HepG2 (cell line): Measurements from ENCODE around the gene NFAT5. TPM values are rescaled to one million over a fixed set of nuclear protein-coding genes. Genes with fewer than 3 reads are reported as not detected.

Experiments
- ARNT2 ChIP-seq: sonication (generic); formaldehyde crosslinking; IDR thresholded peaks from 2 replicates; pipeline ENCODE4 v1.8.0; 2022; ENCODE audit warnings: mild to moderate bottlenecking, low read depth, missing genetic modification reagents, moderate library complexity
- CENPBD1 ChIP-seq: sonication (generic); formaldehyde crosslinking; IDR thresholded peaks from 2 replicates; pipeline ENCODE4 v1.8.0; 2022; ENCODE audit warnings: missing genetic modification reagents, low read depth, mild to moderate bottlenecking, borderline replicate concordance
- DMAP1 ChIP-seq: IDR thresholded peaks from 2 replicates; pipeline ENCODE4 v1.6.1; 2016
- FOSL1 ChIP-seq: sonication (generic); formaldehyde crosslinking; IDR thresholded peaks from 2 replicates; pipeline ENCODE4 v1.9.0; 2021; ENCODE audit warnings: missing genetic modification reagents, borderline replicate concordance
- IKZF4 ChIP-seq: sonication (generic); formaldehyde crosslinking; IDR thresholded peaks from 2 replicates; pipeline ENCODE4 v1.5.1; 2020; ENCODE audit warnings: borderline replicate concordance, mild to moderate bottlenecking, low read depth, missing genetic modification reagents; ENCODE audit errors: not compliant biosample characterization
- KLF12 ChIP-seq: sonication (generic); formaldehyde crosslinking; IDR thresholded peaks from 2 replicates; pipeline ENCODE4 v1.4.0; 2020; ENCODE audit warnings: missing genetic modification reagents, borderline replicate concordance
- PRDM10 ChIP-seq: sonication (generic); formaldehyde crosslinking; IDR thresholded peaks from 2 replicates; pipeline ENCODE4 v1.4.0; 2020; ENCODE audit warnings: low read depth, missing genetic modification reagents
- RORA ChIP-seq: sonication (generic); formaldehyde crosslinking; IDR thresholded peaks from 2 replicates; pipeline ENCODE4 v1.5.0; 2020; ENCODE audit warnings: mild to moderate bottlenecking, missing genetic modification reagents, moderate library complexity
- STAT6 ChIP-seq: sonication (generic); formaldehyde crosslinking; IDR thresholded peaks from 2 replicates; pipeline ENCODE4 v1.4.0; 2020; ENCODE audit warnings: missing genetic modification reagents, mild to moderate bottlenecking, borderline replicate concordance
- ZBTB33 ChIP-seq: sonication (generic); formaldehyde crosslinking; IDR thresholded peaks from 2 replicates; pipeline ENCODE4 v1.4.0; 2020; ENCODE audit warnings: missing genetic modification reagents
- ZBTB7B ChIP-seq: sonication (generic); formaldehyde crosslinking; IDR thresholded peaks from 2 replicates; pipeline ENCODE4 v1.4.0; 2020; ENCODE audit warnings: missing genetic modification reagents
- ZNF232 ChIP-seq: sonication (generic); formaldehyde crosslinking; IDR thresholded peaks from 2 replicates; pipeline ENCODE4 v1.4.0; 2020; ENCODE audit warnings: missing genetic modification reagents, borderline replicate concordance
- ZNF577 ChIP-seq: sonication (generic); formaldehyde crosslinking; IDR thresholded peaks from 2 replicates; pipeline ENCODE4 v1.4.0; 2020; ENCODE audit warnings: mild to moderate bottlenecking, low read depth, missing genetic modification reagents, borderline replicate concordance
- ZNF674 ChIP-seq: sonication (generic); formaldehyde crosslinking; IDR thresholded peaks from 2 replicates; pipeline ENCODE4 v1.5.0; 2020; ENCODE audit warnings: low read depth, mild to moderate bottlenecking, missing genetic modification reagents
- ZNF768 ChIP-seq: sonication (generic); formaldehyde crosslinking; IDR thresholded peaks from 2 replicates; pipeline ENCODE4 v1.4.0; 2020; ENCODE audit warnings: missing genetic modification reagents
- ZNF775 ChIP-seq: sonication (generic); formaldehyde crosslinking; IDR thresholded peaks from 2 replicates; pipeline ENCODE4 v1.4.0; 2020; ENCODE audit warnings: missing genetic modification reagents, mild to moderate bottlenecking, moderate library complexity, borderline replicate concordance
- ZNF784 ChIP-seq: sonication (generic); formaldehyde crosslinking; IDR thresholded peaks from 2 replicates; pipeline ENCODE4 v1.5.1; 2020; ENCODE audit warnings: missing genetic modification reagents, mild to moderate bottlenecking, borderline replicate concordance
- polyA plus RNA-seq, 8 experiments: library from polyadenylated mRNA; depleted of rRNA in 3 of 8; stranded (reverse) in 7 of 8; unstranded in 1 of 8; fragments of >200 nt; fragmentation: Illumina TruSeq in 4 of 8; extraction: Trizol in 4 of 8; gene quantifications; 2 replicates each; pipeline versions ENCODE4 v1.2.1 to v1.2.3, GENCODE V29; 2011 to 2016; ENCODE audit warnings: low read depth in 4 of 8, missing spikeins in 1 of 8, mixed read lengths in 1 of 8; ENCODE audit not compliant: insufficient read depth in 1 of 8
- total RNA-seq, 5 experiments: library from RNA; depleted of rRNA; stranded (reverse); fragments of >200 nt; fragmentation: Illumina TruSeq; extraction: Trizol; gene quantifications; 2 replicates each; pipeline ENCODE4 v1.2.3, GENCODE V29; 2016; ENCODE audit warnings: low read depth in 1 of 5

NFAT5 gene
- total and polyA plus RNA-seq, 2 of the 13 experiments (the other 11 are each of a cell fraction or from before 2014, with no cell fraction given) = 20.5 to 54.3 TPM

GRCh38 chr16:69726313-69727060, 160.7 kb downstream of the NFAT5 start, which contains the start of gene NQO1 (continued):
- peak; percentile 57; the same call in 1 of the 2 replicates for TF ChIP-seq STAT6 (CRISPR knock-in tag)
- peak; percentile 48; the same call in 1 of the 2 replicates for TF ChIP-seq PRDM10 (CRISPR knock-in tag)
- no peak for TF ChIP-seq ZNF775 (CRISPR knock-in tag)
- no peak for TF ChIP-seq ZBTB7B
- no peak for TF ChIP-seq KLF12 (CRISPR knock-in tag)
- no peak for TF ChIP-seq ZNF577 (CRISPR knock-in tag)
- 0 out of 2 replicates have a peak, but pooled peaks have one; percentile 6 for TF ChIP-seq ZBTB33 (CRISPR knock-in tag)
- TF ChIP-seq DMAP1 (CRISPR knock-in tag) = peak; percentile 66; the same call in 1 of the 2 replicates
- no peak for TF ChIP-seq CENPBD1
- no peak for TF ChIP-seq ZNF674 (CRISPR knock-in tag)
- 0 out of 2 replicates have a peak, but pooled peaks have one; percentile 1 for TF ChIP-seq ARNT2
- 0 out of 2 replicates have a peak, but pooled peaks have one; percentile 34 for TF ChIP-seq ZNF768 (CRISPR knock-in tag)
- no peak for TF ChIP-seq FOSL1 (CRISPR knock-in tag)
- TF ChIP-seq ZNF232 (CRISPR knock-in tag) = peak; percentile 45; the same call in 1 of the 2 replicates
- no peak for TF ChIP-seq IKZF4 (CRISPR knock-in tag)
- 0 out of 2 replicates have a peak, but pooled peaks have one; percentile 62 for TF ChIP-seq RORA (CRISPR knock-in tag)
- no peak for TF ChIP-seq ZNF784 (CRISPR knock-in tag)
